HG02885 (cell line): ENCODE measurements around the gene CD58.
"Not testable (repeated sequence)": the region's sequence is repeated elsewhere in the genome, so short reads cannot be mapped to it uniquely, and the experiment has no call there.

ENCODE experiments used
- ATAC-seq: cut with Tn5 transposase; IDR thresholded peaks from one replicate; pipeline ENCODE4 v1.9.1; 2021; ENCODE audit warnings: mild to moderate bottlenecking; ENCODE audit not compliant: unreplicated experiment, poor library complexity

The CD58 gene, protein sequence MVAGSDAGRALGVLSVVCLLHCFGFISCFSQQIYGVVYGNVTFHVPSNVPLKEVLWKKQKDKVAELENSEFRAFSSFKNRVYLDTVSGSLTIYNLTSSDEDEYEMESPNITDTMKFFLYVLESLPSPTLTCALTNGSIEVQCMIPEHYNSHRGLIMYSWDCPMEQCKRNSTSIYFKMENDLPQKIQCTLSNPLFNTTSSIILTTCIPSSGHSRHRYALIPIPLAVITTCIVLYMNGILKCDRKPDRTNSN

DNA sequence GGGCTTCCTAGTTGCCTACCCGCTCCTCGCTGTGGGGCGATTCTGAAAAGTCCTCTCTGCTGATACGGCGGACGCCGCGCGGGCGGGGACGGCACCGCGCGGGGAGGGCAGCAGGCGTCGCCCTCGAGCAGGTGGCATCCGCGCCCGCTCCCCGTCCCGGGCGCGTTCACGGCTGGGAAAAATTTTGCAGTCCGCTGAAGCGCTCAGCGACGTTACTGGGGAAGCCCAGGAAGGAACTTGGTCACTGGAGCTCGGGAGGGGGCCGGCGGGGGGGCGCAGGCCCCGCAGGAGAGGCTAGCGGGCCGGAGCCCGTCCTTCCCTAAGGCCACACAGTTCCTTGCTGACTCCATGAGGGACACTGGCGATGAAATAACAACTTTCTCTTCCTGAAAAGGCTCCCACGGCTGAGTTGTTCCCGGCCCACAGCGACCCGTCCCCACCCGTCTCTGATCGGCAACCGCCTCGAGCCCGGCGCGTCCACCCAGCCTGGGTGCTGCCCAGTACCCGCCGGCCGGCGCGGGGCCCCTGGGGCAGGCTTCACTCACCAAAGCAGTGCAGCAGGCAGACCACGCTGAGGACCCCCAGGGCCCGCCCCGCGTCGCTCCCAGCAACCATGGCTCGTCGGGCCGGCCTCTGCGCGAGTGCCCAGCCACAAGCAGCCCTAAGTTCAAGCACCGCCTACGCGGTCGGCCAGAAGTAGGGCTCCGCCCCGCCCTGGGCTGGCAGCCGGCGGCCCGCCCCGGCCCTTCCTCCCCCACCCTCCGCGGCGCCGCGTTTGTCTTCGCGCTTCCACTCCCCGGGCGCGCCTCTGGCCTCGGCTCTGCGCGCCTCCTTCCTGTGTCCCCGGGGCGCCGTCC, at the start of gene CD58:
Gene CD58, minus strand, starts transcription at position 669 of the 857 bp plus-strand sequence. Its CDS starts 54 bp downstream, at position 615.
- peak; percentile 68 for ATAC-seq

DNA sequence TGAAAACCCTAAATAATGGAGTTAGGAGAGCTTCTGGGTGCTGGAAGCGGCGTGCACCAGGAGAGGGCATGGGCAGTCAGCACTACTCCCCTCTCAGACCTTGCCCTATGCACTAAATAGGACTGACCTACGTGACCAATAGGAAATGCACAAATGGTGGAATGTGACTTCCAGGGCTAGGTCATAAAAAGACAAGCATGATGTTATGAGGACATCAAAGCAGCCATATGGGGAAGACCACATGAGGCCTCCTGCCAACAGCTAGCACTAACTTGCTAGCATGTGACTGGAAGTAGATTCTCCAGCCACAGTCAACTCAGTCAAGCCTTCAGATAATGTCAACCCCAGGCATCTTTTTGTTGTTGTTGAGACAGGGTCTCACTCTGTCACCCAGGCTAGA, 49.6 kb upstream of the CD58 start:
- not testable (repeated sequence) for ATAC-seq

DNA sequence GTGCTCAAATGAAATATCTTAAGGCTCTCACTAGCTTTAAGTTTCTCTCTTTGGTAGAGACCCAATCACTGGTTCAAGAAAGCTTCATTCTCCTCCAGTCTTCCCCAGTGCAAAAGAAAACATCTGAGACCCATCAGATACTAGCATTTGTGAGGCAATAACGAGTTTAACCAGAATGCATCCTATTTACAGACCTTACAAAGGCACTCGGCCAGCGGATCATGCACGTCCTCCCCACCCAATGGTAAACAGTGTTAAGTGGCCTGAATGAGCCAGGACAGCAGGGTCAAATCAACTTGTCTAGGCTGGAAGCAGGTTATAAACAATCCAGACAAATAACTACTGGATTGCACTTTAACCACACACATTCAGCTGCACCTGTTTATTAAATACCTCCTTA, 48.3 kb upstream of the CD58 start:
- ATAC-seq, result not testable (repeated sequence)

DNA sequence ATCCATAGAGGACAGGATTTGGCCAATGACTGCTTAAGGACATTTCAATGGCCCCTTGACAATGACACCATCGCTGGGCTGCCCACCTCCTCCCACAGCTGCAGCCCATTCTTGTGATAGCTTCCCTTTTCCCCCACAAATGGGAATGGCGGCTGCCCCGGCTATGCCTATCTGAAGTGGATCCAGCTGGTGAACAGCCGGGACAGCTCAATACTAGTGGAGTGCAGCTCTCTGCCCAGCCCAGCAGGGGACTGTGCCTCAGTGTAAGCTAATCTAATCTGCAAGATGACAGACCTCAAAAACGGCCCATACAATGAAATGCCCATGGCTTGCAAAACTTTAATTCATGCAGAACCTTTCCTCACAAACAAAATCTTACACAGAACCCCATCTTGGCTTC, 47.0 kb upstream of the CD58 start:
- ATAC-seq, result not testable (repeated sequence)

DNA sequence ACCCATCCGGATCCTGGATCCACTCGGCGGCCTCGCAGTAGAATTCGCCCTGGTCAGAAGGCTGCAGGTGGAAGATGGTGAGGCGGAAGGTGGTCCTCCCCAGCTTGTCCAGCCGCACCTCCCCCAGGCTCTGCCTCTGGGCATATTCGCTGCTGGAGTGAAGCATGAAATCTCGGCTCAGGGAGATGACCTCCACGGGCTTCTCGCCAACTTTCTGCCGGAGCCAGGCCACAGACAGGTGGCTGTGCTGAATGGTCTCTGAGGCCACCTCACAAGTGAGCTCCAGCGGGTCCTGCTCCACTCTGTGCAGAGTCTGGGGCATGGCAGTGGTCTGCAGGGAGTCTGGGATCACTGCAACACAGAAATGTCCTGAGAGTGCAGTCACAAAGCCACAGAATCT, 43.0 kb upstream of the CD58 start:
- not testable (repeated sequence) for ATAC-seq

DNA sequence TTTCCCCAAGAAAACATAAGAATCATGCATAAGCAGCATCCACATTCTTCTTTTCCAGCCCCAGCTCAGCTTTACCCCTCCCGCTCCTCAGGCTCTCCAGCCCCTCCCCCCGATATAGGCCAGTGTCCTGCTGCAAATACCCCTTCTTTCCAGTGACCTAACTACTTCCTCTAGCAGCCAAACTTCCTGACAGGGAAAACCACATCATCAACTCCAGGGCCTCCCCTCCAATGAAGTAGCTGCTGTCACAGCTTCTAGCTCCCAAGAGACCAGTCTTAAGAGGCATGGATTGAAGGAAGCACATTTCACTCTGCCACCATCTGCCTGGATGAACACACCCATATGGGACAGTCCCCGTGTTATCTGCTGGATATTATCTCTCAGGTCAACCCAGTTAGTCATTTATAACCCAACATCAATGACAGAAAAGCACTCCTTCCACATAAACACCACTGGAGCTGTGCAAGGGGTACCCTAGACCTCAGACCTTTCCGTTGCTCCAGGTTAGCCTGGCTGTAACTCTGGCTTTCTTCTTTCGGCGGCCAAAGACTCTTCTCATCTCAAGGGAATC, 39.1 kb upstream of the CD58 start:
- not testable (repeated sequence) for ATAC-seq

DNA sequence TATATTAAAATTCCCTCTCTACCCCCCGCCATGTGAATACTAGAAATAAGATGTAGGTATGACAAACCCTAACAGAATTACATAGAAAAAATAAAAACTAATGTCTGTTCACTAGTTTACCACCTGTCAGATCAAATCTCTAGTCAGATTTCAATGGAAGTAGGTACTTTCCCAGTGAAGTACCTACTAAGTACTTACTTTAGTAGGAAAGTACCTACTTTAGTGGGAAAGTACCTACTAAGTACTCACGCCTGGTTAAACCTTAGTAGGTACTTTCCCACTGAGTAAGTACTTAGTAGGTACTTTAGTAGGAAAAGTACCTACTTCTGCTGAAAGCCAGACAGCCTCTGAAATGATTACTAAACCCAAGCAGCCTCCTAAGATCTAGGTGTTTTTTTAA, 38.0 kb upstream of the CD58 start:
- ATAC-seq, result not testable (repeated sequence)

DNA sequence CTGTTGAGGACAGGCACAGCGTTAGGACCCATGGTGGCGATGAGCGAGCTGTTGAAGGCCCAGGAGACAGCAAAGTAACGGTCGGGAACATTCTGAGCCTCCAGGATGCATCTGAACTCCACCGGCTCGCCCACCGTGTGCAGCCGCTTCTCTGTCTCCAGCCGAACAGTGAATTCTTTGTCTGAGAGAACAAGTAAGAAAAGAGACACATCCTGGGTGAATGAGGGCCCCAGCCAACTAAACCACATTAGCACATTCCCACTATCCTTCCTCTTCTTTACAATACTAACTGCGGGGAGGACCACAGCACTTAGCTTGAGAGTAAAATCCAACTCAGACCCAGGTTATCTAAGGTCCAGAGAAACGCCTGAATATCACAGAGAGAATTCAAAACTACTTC, 37.3 kb upstream of the CD58 start:
- ATAC-seq, result not testable (repeated sequence)

DNA sequence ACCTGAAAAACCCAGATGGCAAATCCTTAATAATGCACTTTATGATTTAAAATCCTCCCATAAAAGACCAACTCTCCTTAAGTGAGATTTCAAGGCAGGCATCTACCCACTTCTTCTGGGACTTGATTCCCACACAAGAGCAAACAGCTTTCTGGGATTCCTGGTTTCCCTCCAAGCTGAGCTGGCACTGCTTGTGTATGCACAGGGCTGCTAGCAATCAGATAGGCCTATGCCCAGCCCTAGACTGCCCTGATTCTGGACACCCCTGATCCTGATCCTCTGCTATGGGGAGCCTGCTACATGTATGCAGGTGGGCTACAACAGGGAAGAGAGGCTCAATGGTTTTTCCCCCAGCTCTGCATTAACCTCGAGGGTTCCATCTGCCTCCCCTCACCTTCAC, 36.6 kb upstream of the CD58 start:
- not testable (repeated sequence) for ATAC-seq

DNA sequence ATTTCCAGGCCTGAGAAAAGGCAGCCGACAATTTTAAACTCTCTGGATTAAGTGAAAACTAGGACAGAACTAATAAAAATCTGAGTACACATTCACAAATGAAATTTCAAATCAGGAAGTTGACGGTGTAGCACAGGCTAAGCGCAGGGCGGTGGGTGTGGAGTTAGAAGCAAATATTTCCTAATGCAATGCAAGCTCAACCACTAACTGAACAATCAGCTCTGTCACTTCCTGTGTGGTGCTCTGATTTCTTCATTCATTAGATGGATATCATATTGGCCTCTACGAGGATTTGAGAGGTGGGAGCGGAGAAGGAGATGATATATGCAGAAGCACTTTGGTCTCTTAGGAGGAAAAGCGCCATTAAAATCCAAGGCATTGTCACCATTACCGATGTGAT, 35.2 kb upstream of the CD58 start:
- not testable (repeated sequence) for ATAC-seq

DNA sequence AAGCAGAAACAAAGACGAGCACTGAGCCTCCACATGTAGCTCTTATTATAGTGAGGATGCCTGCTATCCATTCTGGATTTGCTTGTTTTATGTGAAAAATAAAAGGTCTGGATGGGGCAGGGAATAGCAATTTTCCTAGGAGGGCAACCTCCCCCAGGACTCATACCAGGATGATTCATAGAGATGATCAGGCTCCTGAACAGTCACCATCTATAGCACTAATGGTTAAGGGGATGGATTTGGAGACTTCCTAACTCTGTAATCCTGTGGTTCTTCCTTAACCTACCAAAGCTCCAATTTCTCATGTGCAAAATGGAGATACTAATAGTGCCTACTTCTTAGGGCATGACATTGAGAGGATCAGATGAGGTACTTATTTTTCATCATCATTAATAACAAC, 34.5 kb upstream of the CD58 start:
- ATAC-seq, result no peak

DNA sequence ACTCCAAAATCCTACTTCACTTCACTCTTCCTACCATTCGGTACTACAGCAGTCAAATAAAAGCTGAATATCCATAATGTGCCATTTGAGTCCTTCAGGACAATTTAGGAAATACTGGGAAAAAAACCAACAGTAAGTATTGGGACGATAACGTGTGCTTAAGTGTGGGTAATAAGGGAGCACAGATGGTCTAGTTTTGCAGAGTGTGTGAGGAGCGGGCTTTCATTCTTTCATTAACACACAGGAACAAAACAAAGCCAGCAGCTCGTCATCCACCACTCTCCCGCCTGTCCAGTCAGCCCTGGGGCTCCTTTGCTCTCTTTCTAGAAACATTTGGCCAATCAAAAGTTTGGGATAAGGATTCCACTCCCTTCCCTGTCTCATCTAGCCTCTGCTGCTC, 33.6 kb upstream of the CD58 start:
- ATAC-seq, result not testable (repeated sequence)

DNA sequence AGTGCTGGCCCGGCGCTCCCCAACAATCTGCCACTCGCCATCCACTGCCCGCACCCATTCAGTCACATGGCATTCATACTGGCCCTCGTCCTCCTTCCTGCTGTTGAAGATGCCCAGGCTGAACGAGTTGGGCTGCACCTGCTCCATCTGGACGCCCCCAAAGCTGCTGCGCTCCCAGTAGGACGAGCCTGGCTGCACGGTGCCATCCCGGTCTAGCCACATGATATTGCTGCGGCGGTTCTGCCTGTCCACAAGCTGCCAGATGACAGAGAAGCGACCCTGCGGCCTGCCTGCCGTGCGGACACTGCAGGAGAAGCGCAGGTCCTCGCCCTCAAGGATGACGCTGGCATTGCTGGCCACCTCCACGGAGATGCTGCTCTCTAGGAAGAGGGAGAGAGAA, 32.8 kb upstream of the CD58 start:
- not testable (repeated sequence) for ATAC-seq

DNA sequence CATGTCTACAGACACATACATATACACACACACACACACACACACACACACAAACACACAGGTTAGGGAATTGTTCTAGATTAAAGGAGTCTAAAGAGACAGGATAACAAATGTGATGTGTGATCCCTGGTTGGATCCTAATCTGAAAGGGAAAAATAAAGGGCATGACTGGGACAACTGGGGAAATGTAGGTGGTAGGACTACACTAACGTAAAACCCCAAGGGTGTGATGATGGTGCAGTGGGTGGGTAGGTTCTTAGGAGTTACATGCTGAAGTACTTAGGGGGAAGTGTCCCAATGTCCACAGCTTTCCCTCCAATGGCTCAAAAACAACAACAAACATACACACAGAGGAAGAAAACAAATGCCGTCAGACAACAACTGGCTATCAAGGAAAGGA, 28.5 kb upstream of the CD58 start:
- ATAC-seq, result not testable (repeated sequence)

DNA sequence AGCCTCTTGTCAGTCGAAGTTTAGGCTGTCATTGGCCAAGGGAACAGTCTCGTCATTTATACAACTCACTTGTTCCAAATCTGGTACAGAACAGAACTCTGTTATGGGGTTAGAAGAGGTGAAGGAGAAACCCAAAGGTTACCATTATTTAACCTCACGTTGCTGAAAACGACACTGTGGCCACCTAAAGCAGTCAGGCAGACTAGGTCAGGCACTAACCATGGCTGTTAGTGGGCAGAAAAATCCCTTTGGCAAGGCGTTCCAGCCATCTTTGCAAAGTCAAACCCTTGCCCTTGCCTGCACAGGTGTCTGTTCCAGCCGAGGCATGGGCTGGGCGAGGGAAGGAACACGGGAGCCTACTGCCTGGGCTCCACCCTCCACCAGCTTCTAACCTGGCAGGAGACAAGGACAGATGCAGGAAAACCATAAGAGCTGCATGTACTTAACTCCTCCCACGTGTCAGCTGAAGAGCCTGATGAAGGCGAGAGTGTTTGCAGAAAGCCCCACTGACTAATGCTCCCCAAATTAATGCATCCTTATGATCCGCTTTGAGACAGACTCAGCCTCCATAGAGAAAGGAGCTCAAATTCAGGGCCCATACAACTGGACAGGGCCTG, 27.7 kb upstream of the CD58 start:
- not testable (repeated sequence) for ATAC-seq

DNA sequence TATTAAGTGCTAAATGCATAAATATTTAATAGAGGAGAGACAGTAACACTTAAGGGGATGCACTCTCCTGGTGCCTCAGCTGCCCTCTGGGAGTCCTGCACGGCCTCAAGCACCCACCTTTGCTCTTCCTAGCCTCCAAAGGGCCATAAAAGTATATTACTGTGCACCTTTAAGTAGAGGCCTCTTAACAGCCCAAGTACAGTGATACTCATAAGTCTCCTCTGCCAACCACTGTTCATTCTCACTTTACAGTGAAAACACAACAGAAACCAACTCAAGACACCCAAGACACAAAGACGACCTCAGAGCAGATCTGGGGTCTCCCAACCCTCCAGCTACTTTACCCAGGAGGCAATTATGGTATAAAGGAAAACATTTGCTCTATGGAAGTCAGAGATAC, 26.6 kb upstream of the CD58 start:
- peak; percentile 81 for ATAC-seq

DNA sequence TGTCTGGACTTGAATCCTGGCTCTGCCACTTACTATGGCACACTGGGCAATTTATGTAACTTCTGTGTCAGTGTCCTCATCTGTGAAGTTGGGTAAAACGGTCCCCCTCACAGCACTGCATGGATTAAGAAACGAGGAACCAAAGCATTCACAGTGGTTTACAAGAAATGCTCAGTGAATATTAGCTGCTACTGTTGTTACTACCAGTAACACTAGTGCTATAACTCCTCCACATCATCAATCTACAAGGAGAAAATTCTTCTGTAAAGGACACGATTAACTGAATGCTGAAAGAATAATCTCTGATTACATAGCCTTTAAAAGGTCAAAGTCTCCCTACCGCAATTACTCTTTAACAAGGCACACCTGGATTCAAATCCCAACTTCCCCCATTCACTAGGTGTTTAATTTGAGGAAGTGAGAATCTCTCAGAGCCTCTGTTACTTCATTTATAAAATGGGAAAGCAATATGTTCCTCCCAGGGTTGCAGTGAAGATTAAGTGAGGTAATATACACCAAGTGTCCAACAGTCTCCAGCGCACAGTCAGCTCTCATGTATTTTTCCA, 26.0 kb upstream of the CD58 start:
- ATAC-seq, result not testable (repeated sequence)

DNA sequence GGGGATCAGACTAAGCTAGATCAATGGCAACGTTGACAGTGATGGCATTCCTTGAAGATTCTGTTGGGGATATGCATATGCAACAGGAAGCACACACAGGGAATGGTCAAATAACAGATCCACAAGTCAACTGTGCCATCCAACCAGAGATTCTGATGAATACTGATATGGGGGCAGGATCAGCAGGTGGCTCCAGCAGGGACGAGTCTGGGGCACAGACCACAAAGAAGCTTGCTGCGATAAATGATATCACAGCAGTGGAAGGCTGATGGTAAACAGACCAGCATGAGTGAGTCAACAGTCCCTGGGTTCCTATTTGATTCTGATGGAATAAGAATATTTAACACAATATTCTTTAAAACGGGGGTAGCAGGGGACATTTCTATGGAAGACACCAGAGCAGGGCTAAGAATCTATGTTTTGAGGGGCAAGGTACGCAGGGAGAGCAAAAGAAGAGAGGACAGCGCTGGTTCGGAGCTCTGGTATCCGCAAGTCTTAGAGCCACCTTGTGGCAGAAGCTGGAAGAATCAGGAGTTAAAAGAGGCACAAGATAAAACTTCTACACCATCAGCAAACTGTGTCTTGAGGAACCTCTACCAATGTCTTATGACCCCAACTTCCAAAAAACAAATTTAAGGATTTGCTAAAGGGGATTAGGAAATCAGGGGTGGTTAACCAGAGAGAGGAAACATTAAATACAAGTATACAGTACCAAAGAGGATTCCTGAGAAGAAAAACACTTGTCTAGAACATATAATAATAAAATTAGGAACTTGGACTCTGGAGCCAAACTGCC, 25.3 kb upstream of the CD58 start:
- ATAC-seq, result peak; percentile 51

DNA sequence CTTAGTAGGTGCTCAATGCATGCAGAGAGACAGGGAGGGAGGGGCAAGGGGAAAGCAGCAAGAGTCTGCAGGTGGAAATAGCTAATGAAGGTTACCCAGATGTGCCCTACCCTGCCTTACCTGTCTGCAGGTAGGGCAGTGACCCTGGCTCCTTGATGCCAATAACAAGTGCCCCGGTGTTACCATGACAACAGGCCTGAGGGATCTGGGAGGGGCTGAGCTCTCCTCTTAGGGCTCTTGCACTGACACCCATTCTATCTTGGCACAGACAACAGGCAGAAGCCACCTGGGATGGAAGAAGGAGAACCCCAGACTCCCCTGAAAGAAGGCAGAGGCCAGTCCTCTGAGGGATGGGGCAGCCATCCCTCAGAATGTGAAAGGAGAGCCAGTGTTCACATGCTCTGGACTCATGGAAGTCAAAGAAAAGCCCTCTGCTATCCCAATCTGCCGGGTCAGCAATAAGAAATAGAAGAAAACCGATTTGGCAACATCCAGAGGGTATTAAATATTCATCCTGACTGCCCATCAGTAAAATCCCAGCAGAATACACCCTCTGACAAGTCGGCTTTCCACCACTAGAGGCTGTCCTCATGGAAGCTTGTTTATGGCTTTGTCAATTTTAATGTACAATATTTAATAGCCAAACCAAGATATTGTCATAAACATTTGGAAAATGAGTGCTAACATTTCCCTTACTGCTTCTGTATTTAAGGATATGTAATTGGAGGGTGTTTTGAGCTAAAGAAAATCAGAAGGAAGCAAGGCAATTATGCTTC, 24.4 kb upstream of the CD58 start:
- ATAC-seq, result not testable (repeated sequence)
